ENCODE data around the gene FNBP1L. TPM values are rescaled to one million over a fixed set of nuclear protein-coding genes. Genes with fewer than 3 reads are reported as not detected.

The FNBP1L gene
- total and polyA plus RNA-seq, 8 donors, result 10.1 to 32.4 (median 16.0) TPM

DNA sequence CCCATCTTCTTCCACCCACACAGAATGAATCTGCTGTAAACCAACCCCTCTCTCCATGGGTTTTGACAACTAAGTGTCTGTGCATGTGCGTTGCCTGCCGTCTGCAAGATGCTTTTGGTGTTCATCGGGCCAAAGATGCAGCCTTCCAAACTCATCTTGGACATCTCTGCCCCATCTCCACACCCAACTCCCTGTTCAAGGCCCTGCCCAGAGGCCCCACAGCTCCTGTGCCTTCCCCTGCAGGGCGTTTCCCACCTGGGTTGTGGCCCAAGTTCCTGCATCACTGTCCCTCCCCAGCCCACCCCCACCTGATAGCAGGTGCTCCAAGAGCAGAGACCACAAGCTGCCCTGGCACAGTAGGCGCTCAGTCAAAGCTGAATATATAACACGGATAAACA, 130.5 kb downstream of the FNBP1L start:
- TF ChIP-seq, protein P1, sequence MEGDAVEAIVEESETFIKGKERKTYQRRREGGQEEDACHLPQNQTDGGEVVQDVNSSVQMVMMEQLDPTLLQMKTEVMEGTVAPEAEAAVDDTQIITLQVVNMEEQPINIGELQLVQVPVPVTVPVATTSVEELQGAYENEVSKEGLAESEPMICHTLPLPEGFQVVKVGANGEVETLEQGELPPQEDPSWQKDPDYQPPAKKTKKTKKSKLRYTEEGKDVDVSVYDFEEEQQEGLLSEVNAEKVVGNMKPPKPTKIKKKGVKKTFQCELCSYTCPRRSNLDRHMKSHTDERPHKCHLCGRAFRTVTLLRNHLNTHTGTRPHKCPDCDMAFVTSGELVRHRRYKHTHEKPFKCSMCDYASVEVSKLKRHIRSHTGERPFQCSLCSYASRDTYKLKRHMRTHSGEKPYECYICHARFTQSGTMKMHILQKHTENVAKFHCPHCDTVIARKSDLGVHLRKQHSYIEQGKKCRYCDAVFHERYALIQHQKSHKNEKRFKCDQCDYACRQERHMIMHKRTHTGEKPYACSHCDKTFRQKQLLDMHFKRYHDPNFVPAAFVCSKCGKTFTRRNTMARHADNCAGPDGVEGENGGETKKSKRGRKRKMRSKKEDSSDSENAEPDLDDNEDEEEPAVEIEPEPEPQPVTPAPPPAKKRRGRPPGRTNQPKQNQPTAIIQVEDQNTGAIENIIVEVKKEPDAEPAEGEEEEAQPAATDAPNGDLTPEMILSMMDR (IDR thresholded peaks at IDR 0.05), result no peak
- Histone ChIP-seq H3K27me3 (no peaks in the 10 kb centered on the region), H3K9me3 (no peaks in the 10 kb centered on the region), H3K4me1 (peaks cover 4 to 19% (median 10%) of the 10 kb centered on the region in 3 donors), H3K27ac (no peak overlapping the region), H3K36me3 (no peaks in the 10 kb centered on the region), H3K4me3 (no peak overlapping the region)
- 96% methylated on average over 6 of the region's 6 CpGs for WGBS, 2 donors
- FAIRE-seq (no peak), ATAC-seq (no peak), DNase-seq (no peak)
- intact Hi-C loops (cut with DNase I), result no loop called here

DNA sequence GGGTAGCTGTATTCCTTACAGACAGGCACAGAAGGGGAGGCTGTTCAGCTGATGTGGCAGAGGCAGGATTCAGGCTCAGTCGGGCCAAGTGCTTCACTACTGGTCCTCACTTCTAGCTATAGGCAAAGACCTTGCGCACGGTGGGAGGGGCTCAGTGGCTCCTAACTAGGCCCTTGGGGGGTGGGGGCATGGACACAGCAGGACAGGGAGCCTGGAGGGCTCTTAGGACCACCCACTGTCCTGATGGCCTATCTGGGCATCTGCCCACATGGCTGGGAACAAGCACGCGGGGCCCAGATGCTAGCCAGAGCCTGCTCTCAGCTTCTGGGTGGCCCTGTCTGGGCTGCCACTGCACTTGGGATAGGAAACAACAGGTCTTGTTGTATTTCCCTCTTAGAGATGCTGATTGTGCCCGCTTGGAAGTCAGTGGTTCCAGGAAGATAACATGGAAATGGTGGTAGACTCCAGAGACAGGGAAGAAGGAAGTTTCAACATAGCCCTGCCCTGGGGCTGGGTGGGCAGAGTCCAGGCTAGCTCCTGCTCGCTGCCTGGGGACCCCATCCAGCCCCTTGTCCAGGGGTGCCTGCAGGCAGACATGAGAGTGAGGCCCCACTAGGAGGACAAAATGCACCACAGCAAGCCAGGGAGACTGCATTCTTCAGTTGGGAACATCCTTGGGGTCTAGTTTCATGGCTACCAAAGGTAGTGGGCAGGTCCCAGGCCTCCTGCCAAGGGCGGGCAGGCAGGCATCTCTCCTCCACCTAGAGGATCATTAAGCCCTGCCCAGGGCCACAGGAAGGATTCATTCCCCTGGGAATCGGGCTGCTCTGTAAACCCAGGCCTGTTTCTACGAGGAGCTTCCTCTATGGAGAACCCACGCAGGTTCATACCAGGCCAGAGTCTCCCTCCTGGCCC, 131.2 kb downstream of the FNBP1L start:
- no peak for DNase-seq
- no peak overlapping the region for H3K4me3 ChIP-seq
- H3K4me1 ChIP-seq, result peaks cover 9 to 22% (median 18%) of the 10 kb centered on the region in 3 donors
- intact Hi-C loops (cut with DNase I), result no loop called here
- H3K9me3 ChIP-seq, result no peaks in the 10 kb centered on the region
- TF ChIP-seq, protein P1 (IDR thresholded peaks at IDR 0.05), result no peak
- peak in 1 of 4 donors; percentile 6 for ATAC-seq
- WGBS, 2 donors, result 88 to 92% methylated on average over 11 of the region's 11 CpGs
- peak overlapping the region; percentile 25 to 57 (median 34) for H3K27ac ChIP-seq
- H3K36me3 ChIP-seq, result no peaks in the 10 kb centered on the region
- H3K27me3 ChIP-seq, result no peaks in the 10 kb centered on the region
- no peak for FAIRE-seq

DNA sequence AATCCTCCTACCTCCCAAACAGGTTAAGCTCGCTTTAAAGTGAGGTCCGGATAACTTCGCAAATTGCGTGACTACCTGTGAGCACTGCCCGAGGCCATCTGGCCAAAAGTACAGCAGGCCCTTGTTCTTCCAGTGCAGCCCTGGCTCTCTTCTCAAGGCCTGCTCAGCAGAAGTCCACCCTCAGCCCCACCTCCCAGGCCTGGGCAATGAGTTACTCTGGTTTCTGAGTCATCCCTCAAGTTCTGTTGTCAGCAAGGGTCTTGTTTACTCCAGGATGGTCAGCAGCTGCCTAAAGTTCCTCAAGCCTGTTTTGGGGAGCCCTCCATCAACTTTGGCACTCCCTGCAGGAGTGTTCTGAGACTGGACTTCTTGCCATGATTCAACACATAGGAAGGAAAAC, 132.0 kb downstream of the FNBP1L start:
- Histone ChIP-seq H3K36me3 (no peaks in the 10 kb centered on the region), H3K9me3 (no peaks in the 10 kb centered on the region), H3K27me3 (no peaks in the 10 kb centered on the region), H3K4me1 (peaks cover 16 to 25% (median 22%) of the 10 kb centered on the region in 3 donors), H3K27ac (peak overlapping the region; percentile 25 to 57 (median 34)), H3K4me3 (no peak overlapping the region)
- FAIRE-seq (no peak), DNase-seq (peak in 2 of 6 donors; percentile 48 to 69), ATAC-seq (peak; percentile 33 to 64 (median 62))
- WGBS, 2 donors, result 54 to 61% methylated on average over 5 of the region's 5 CpGs
- TF ChIP-seq, protein P1 (IDR thresholded peaks at IDR 0.05), result no peak
- intact Hi-C loops (cut with DNase I), result no loop called here

DNA sequence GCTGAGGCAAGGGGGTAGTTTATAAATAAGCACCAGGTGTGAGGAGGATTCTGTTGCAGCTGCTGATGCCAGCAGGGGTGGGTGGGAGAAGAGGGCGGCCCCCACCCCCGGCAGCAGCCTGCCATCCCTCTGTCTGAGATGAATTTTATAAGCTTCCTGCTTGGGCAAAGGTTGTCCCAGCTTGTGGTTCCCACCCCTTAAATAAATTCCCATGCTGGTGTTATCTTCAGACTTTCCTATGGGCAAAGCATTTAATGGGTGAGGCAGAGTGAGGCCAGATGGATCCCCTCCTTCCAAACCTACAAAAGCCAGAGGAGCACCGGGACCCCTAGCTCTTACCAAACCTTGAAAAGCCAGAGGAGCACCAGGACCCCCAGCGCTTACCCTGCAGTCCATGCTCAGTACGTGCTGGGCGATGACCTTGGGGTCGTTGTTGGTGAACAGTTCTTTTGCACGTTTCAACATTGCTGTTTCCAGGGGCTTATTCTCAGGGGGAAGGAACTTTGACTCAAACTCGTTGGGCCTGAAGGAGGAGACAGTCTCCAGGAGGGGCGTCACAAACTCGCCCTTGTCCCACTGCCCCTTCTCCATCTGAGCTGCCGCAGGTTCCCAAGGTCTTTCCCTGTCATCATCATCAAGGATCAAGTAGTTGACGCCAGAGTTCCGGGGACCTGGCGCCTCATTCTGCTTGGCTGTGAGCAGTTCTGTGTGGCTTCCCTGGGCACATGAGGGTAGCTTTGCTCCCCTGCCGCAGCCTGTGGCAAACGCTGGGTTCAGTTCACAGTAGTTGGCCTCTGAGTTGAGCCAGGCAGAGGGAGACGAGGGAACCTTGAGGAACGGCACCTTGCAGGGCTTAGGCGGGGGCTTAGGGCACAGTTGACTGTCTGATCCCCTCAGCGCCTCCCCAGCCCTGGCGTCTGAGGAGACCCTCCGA, 134.3 kb downstream of the FNBP1L start:
- DNase-seq (no peak), ATAC-seq (no peak), FAIRE-seq (no peak)
- H3K27ac ChIP-seq, result peak overlapping the region in 2 of 4 donors; percentile 88 to 90
- WGBS, 2 donors, result 82 to 83% methylated on average over 23 of the region's 23 CpGs
- TF ChIP-seq, protein P1 (IDR thresholded peaks at IDR 0.05), result no peak
- no peak overlapping the region for H3K4me3 ChIP-seq
- intact Hi-C loops (cut with DNase I), result no loop called here
- H3K4me1 ChIP-seq, result peaks cover 16 to 36% (median 31%) of the 10 kb centered on the region in 3 donors
- no peaks in the 10 kb centered on the region for H3K27me3 ChIP-seq
- H3K9me3 ChIP-seq, result no peaks in the 10 kb centered on the region
- no peaks in the 10 kb centered on the region for H3K36me3 ChIP-seq

Measured in pancreas (tissue), 10 donors.